GM23248 (cell line): ENCODE measurements around the gene ROBO2. TPM values are rescaled to one million over a fixed set of nuclear protein-coding genes. Genes with fewer than 3 reads are reported as not detected.

Source experiments
- DNase-seq: peaks from one replicate; pipeline ENCODE4 v3.0.0-alpha.2; 2015
- H2AFZ ChIP-seq: fragments of 200-600 bp; sonication (generic); 2 replicates; pipeline ENCODE4 v1.6.1; 2016; ENCODE audit warnings: antibody characterized with exemption
- H3F3A ChIP-seq: fragments of 200-600 bp; sonication (generic); 2 replicates; pipeline ENCODE4 v1.6.1; 2016; ENCODE audit warnings: mild to moderate bottlenecking, antibody characterized with exemption, mixed run types; ENCODE audit not compliant: insufficient read depth
- H3K27ac ChIP-seq: fragments of 200-600 bp; sonication (generic); 2 replicates; pipeline ENCODE4 v1.5.1; 2016; ENCODE audit warnings: mild to moderate bottlenecking
- H3K27me3 ChIP-seq: fragments of 200-600 bp; sonication (generic); replicated peaks from 2 replicates; pipeline ENCODE4 v1.6.1; 2016; ENCODE audit warnings: mild to moderate bottlenecking; ENCODE audit not compliant: insufficient read depth
- H3K36me3 ChIP-seq: fragments of 200-600 bp; sonication (generic); 2 replicates; pipeline ENCODE4 v1.6.1; 2016; ENCODE audit warnings: low read depth, mild to moderate bottlenecking
- H3K4me1 ChIP-seq: fragments of 200-600 bp; sonication (generic); 2 replicates; pipeline ENCODE4 v1.6.1; 2016; ENCODE audit warnings: mild to moderate bottlenecking; ENCODE audit not compliant: insufficient read depth
- H3K4me2 ChIP-seq: fragments of 200-600 bp; sonication (generic); one replicate; pipeline ENCODE4 v1.6.1; 2016; ENCODE audit warnings: mild to moderate bottlenecking; ENCODE audit not compliant: unreplicated experiment
- H3K4me3 ChIP-seq: fragments of 200-600 bp; sonication (generic); 2 replicates; pipeline ENCODE4 v1.5.1; 2016; ENCODE audit warnings: mild to moderate bottlenecking
- H3K79me2 ChIP-seq: fragments of 200-600 bp; sonication (generic); 2 replicates; pipeline ENCODE4 v1.6.1; 2016; ENCODE audit warnings: mild to moderate bottlenecking; ENCODE audit not compliant: insufficient read depth
- H3K9ac ChIP-seq: fragments of 200-600 bp; sonication (generic); 2 replicates; pipeline ENCODE4 v1.6.1; 2016; ENCODE audit warnings: mild to moderate bottlenecking
- H3K9me2 ChIP-seq: fragments of 200-600 bp; sonication (generic); 2 replicates; pipeline ENCODE4 v1.6.1; 2016; ENCODE audit warnings: mixed run types, mild to moderate bottlenecking, moderate library complexity; ENCODE audit not compliant: insufficient read depth
- H3K9me3 ChIP-seq: fragments of 200-600 bp; sonication (generic); one replicate; pipeline ENCODE4 v1.6.1; 2017; ENCODE audit warnings: low read depth
- H4K20me1 ChIP-seq: fragments of 200-600 bp; sonication (generic); 2 replicates; pipeline ENCODE4 v1.6.0; 2016; ENCODE audit not compliant: insufficient read depth
- EZH2 ChIP-seq: fragments of 200-600 bp; sonication (generic); IDR thresholded peaks from 2 replicates; pipeline ENCODE4 v1.6.1; 2018; ENCODE audit warnings: antibody characterized with exemption, mild to moderate bottlenecking; ENCODE audit not compliant: insufficient read depth, poor library complexity, severe bottlenecking
- EZH2phosphoT487 ChIP-seq: fragments of 200-600 bp; sonication (generic); IDR thresholded peaks from 2 replicates; pipeline ENCODE4 v1.6.1; 2018; ENCODE audit warnings: antibody characterized with exemption, moderate library complexity, mild to moderate bottlenecking, low read depth; ENCODE audit not compliant: insufficient read depth
- WGBS, 2 experiments: methylation state at CpG; one replicate each; pipeline ENCODE4 v1.1.6; 2015 to 2017; ENCODE audit warnings: low lambda C conversion rate in 2 of 2, low coverage in 1 of 2; ENCODE audit errors: missing lambda C conversion rate in 2 of 2; 5-methylcytosine and 5-hydroxymethylcytosine counted together
- in situ Hi-C: fragments of 300-500 bp; cut with MboI; formaldehyde crosslinking; loops from 2 replicates; pipeline ENCODE4 v1.15.0; 2020
- polyA plus RNA-seq: library from polyadenylated mRNA; unstranded; fragments of >200 nt; fragmentation: Nextera tagmentation; extraction: Ambion mirVana; gene quantifications from 2 replicates; pipeline ENCODE4 v1.2.1, GENCODE V29; 2016
- total RNA-seq: library from RNA; depleted of rRNA; stranded (reverse); fragments of >200 nt; shearing (Covaris generic); gene quantifications from 2 replicates; pipeline ENCODE4 v1.2.3, GENCODE V29; 2014

Gene ROBO2
- total and polyA plus RNA-seq, 2 experiments from 2014 or later: under 0.01 to 0.05 TPM

DNA sequence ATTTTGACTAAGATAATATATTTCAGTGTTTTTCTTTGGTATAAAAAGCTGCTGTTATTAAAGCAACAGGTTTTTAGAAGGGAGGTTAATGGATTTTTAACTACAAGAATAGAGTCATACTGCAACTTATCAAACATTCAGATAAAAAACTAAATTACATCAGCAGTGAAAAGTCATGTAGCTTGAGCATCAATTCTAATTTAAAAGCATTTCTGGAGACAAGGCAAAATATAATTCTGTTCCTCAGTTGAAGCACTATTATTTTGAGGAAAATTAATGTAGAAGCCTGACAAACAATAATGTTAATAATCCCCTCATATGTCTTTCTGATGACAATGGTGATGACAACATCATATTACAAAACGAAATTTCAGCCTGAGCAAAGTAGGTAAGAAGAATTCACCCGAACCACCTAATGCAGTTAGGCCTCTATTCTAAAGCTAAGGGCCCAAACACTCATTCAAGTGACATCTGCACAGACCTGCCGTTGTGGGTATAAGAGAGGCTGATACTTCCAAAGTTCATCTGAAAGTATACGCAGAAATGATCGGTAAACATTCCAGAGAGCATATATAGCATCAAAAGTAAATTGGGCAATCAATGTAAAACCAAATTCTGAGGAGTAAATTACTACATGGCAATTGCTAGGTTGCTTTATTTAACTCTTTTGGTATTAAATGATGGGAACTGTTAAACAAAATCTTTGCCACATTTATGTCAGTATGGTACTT is 12.8 kb upstream of the ROBO2 start:
- Histone ChIP-seq H3K79me2 (no peaks in the 10 kb centered on the region), H3K27ac (no peak overlapping the region), H2AFZ (no peak overlapping the region), H3K4me2 (no peak overlapping the region), H3K9me3 (no peaks in the 10 kb centered on the region), H3K9me2 (no peaks in the 10 kb centered on the region), H4K20me1 (no peaks in the 10 kb centered on the region), H3K4me3 (no peak overlapping the region), H3K27me3 (no peaks in the 10 kb centered on the region), H3K4me1 (no peaks in the 10 kb centered on the region), H3K36me3 (no peaks in the 10 kb centered on the region), H3K9ac (no peak overlapping the region), H3F3A (no peaks in the 10 kb centered on the region)
- 57% methylated on average over 5 of the region's 5 CpGs for WGBS, 2 experiments
- TF ChIP-seq EZH2 (no peak), EZH2phosphoT487 (no peak)
- DNase-seq: no peak
- in situ Hi-C loops: loop anchor here (25.0 kb wide), 1 partner anchor 1585 kb away; no protein-coding TSS in a partner anchor

DNA sequence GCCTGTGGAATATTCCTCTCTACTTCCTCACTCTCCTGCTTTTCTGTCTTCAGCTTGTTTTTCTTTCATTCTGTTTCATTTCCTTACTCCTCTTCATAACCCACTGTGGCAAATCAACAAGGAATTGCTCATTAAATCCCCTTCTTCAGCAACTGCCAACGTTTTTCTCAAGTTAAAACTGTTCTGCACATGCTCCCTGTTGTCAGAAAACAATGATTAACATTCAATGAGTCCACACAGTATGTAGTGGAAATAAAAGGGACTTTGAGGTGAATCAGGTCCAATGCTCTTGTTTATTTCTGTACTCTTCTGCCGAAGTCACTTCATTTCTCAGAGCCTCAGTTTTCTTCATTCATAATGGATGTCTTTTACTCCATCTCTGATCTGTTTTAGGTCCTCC is 11.9 kb upstream of the ROBO2 start:
- Histone ChIP-seq H3F3A (no peaks in the 10 kb centered on the region), H3K79me2 (no peaks in the 10 kb centered on the region), H3K4me2 (no peak overlapping the region), H3K9ac (no peak overlapping the region), H3K36me3 (no peaks in the 10 kb centered on the region), H3K9me2 (no peaks in the 10 kb centered on the region), H4K20me1 (no peaks in the 10 kb centered on the region), H3K4me3 (no peak overlapping the region), H2AFZ (no peak overlapping the region), H3K4me1 (no peaks in the 10 kb centered on the region), H3K27ac (no peak overlapping the region), H3K27me3 (no peaks in the 10 kb centered on the region), H3K9me3 (no peaks in the 10 kb centered on the region)
- TF ChIP-seq EZH2phosphoT487 (no peak), EZH2 (no peak)
- DNase-seq: no peak
- in situ Hi-C loops: loop anchor here (25.0 kb wide), 1 partner anchor 1584 kb away; no protein-coding TSS in a partner anchor
- 4 to 7% methylated on average over 2 of the region's 2 CpGs for WGBS, 2 experiments

DNA sequence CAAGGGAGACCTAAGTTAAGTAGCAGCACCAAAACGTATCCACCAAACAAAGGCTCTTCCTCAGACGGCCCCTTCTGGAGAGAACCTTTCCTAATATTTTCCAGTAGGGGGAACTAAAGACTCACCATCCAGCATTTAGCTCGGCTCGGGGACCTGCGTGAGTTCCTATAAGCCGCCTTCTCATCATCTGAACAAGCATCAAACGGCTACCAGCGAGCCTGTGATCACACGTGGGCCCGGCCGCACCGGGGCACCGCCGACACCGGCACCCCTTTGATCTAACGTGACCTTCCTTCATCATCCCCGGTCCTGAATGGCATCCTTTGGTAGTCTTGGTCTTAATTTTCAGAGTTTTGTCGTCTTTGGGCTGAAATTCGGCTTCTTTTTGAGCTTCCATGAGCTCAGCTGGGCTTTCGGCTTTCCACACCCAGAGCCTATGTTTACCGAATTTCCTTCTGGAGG is 1.4 kb upstream of the ROBO2 start:
- no peak overlapping the region for H3K27ac ChIP-seq
- 0% methylated on average over 21 of the region's 21 CpGs for WGBS, 2 experiments
- H3K9me3 ChIP-seq: no peaks in the 10 kb centered on the region
- no peaks in the 10 kb centered on the region for H4K20me1 ChIP-seq
- peaks cover 7% of the 10 kb centered on the region; the same call in 1 of the 2 replicates for H3K4me1 ChIP-seq
- H3F3A ChIP-seq: no peaks in the 10 kb centered on the region
- H2AFZ ChIP-seq: peak overlapping the region; percentile 76
- TF ChIP-seq EZH2: no peak
- 0 out of 2 replicates have a peak, but pooled peaks have one; percentile 19 for TF ChIP-seq EZH2phosphoT487
- no peaks in the 10 kb centered on the region for H3K79me2 ChIP-seq
- no peaks in the 10 kb centered on the region for H3K36me3 ChIP-seq
- peak overlapping the region; percentile 67 for H3K4me2 ChIP-seq
- no peaks in the 10 kb centered on the region for H3K9me2 ChIP-seq
- H3K27me3 ChIP-seq: peaks cover 56% of the 10 kb centered on the region
- DNase-seq: peak; percentile 91
- H3K4me3 ChIP-seq: peak overlapping the region; percentile 66
- in situ Hi-C loops: loop anchor here (25.0 kb wide), 1 partner anchor 1574 kb away; no protein-coding TSS in a partner anchor
- no peak overlapping the region for H3K9ac ChIP-seq

DNA sequence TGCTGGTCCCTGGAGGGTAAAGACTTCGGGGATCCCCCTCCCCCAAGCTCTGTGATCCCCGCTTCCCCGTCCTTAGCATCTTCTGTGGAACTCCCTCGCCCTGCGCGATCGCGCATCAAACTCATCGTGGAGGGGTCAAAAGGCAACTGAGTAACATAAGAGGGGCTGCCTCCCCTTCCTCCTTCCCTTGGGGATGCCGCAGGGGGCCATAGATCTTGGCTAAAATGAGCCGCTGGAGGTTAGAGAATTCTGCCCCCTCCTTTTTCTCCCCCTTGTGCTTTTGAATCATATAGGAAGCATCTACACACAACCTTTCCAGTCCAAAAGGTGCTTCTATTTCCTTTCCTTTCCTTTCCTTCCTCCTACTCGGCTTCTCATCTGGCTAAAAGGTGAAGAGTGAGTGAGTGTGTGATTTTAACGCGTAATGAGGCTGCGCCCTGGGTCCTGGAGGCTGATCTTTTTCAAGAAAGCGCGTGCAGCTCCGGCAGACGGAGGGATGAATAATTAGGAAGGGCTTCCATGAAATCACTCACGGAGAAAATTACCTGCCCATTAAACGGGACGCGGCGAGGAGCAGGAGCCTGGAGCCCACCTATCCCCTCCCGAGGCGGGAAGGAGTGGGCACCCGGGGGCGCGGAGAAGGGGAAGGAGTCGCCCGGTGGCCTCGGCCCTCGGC is 831 bp upstream of the ROBO2 start:
- Histone ChIP-seq H3K9ac (no peak overlapping the region), H3K9me2 (no peaks in the 10 kb centered on the region), H3K4me2 (peak overlapping the region; percentile 67), H3K27ac (no peak overlapping the region), H3K27me3 (peaks cover 56% of the 10 kb centered on the region), H3K79me2 (no peaks in the 10 kb centered on the region), H3K9me3 (no peaks in the 10 kb centered on the region), H3K4me3 (peak overlapping the region; percentile 66), H3K36me3 (no peaks in the 10 kb centered on the region), H3K4me1 (peaks cover 7% of the 10 kb centered on the region; the same call in 1 of the 2 replicates), H2AFZ (peak overlapping the region; percentile 76), H3F3A (no peaks in the 10 kb centered on the region), H4K20me1 (no peaks in the 10 kb centered on the region)
- no peak for TF ChIP-seq EZH2phosphoT487
- peak; percentile 95 for TF ChIP-seq EZH2
- in situ Hi-C loops: loop anchor here (25.0 kb wide), 1 partner anchor 1573 kb away; no protein-coding TSS in a partner anchor
- peak; percentile 32 for DNase-seq
- WGBS, 2 experiments: 2% methylated on average over 25 to 33 of the region's 33 CpGs
